OCI-M1 (cell line): ENCODE results near the gene STX7.

Experiments
- DNase-seq: peaks from one replicate; lab custom pipeline; 2025; lab: John Stamatoyannopoulos, UW

STX7 gene

GRCh38 chr6:132506869-132507808 lies 5.8 kb downstream of the STX7 start:
- DNase-seq, result no peak

GRCh38 chr6:132506461-132506860 lies 6.5 kb downstream of the STX7 start:
- no peak for DNase-seq

GRCh38 chr6:132505158-132505557 lies 7.8 kb downstream of the STX7 start:
- DNase-seq, result no peak

- DNase-seq, result no peak
Observed at GRCh38 chr6:132504757-132505156, 8.2 kb downstream of the STX7 start.

GRCh38 chr6:132499757-132500156 lies 13.2 kb downstream of the STX7 start:
- DNase-seq, result no peak

- DNase-seq, result no peak
Observed at GRCh38 chr6:132498638-132499037, 14.3 kb downstream of the STX7 start.

DNA sequence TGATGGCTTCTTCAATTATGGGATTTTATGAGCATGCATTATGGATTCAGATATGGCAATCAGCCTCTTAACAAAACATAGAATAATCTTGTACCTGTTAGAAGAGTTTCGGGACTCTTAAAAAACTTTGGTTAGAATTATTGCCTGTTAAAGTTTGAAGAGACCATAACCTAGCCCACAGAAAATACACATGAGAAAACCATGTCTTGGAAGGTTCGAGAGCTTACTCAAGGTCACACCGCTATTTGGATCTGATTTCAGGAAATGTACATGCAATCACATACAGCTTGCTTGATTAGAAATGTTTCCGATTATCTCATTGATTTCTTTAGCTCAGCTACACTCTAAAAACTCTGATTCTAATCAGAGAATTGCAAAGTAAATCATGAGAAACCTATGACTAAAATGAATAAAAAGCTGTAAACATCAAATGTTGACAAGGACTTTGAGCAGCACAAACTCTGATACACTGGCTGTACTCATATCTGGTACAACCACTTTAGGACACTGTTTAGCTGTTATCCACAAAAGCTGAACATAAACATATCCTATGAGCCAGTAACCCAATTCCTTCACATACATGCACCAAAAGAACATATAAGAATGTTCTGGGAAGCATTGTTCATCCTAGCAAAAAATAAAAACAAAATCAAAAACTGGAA lies 16.3 kb downstream of the STX7 start:
- no peak for DNase-seq

DNA sequence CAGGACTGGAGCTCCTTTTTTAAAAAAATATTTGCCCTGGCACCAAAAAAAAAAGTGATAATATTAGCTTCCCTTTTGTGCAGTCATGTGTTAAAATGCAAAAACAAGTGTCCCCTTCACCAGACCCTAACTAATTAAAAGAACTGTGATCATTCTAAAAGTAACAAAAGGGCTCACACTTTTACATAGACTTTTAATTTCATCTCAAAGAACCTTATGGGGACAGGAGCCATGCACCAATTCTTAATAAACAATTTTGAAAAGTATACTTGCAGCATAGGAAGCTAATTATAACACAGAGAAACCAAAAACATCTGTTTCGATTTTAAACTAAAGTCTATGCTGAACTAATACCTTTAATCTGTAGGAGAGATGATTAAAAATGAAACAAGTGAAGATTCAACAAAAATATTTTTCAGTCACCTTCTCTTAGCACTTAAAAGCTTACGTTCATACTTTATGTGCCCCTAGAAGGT lies 17.3 kb downstream of the STX7 start:
- no peak for DNase-seq

- DNase-seq, result no peak
Observed at GRCh38 chr6:132494954-132495353, 18.0 kb downstream of the STX7 start.

DNA sequence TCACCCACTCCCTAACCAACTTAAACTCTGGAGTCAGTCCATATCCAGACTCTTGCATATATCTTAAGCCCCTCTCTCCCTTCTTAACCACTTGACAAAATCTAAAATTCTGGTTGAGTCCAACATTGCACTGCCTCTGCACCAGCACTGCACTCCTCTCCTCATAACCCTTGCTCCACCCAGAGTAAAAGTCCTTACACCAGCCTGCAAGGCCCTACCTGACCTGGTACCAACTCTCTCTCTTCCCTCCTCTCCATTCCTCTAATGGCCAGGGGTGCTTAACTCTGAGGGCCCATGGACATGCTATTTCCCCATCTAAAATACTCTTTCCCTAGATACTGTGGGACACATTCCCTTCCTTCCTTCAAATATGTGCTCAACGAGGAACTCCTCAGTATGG lies 21.0 kb downstream of the STX7 start:
- DNase-seq, result no peak

DNA sequence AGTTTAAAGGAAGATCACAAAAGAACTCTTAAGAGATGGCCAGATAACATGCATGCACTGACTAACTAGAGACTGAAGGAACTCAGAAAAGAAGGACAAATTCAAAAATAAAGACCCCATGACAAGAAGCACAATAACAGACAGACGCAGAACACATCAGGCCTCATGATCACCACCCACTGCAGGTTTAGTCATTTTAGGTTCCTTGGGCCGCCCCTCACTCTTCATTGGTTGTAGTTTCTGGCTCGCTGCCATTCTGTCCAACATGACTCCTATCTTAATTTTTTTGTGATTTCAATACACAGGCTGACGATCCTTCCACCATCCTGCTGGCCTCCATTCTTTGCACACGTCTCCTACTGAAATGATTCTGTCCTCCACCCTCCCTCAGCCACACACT lies 21.6 kb downstream of the STX7 start:
- no peak for DNase-seq

DNA sequence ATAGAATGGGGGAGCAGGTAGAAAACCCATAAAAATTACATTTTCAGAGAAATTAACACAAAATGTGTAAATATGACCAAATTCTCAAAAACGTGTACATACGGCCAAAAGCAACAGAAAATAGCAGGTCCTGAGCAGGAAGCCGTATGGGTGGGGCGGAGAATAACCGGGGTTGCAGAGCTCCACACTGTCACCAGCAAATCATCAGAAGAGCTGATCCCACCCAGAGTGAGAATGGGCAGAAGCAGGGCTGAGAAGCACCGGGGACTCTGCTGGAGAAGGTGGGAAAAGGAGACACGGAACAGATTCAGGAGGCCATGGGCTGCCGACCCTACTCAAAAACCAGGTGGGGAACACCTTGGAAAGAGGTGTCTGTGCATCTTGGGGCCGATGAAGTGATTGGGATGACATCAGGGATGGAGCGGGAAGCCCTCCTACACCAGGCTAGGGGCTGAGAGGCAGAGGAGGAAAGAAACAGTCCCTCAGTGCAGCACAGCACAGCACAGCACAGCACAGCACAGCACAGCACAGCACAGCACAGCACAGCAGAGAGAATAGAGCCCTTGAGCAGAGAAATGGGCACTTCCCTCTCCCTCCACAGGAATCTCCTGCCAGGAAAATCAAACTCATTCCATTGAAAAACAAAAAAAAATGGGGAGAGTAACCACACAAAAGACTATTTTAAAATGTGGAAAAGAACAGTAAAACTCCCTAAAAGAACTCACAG lies 22.3 kb downstream of the STX7 start:
- no peak for DNase-seq

GRCh38 chr6:132490024-132490423 lies 22.9 kb downstream of the STX7 start:
- DNase-seq, result no peak

DNA sequence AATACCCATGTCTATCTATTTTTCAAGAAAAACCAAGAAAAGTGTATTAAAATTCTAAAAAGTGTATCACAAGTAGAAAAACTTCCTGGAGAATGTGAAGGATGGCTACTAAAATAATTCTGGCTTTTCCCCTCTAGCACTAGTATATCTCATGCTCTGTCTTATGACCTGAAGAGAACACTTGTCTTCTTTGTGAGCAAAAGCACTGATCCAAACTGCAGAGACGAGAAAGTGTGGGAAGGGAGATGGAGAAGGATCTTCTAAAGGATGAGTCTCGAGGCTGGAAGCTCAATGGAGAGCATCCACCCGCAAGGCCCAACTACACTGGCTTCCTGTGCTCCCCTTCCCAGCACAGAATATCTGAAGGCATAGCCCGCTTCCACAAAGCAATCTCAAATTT lies 23.5 kb downstream of the STX7 start:
- no peak for DNase-seq

DNA sequence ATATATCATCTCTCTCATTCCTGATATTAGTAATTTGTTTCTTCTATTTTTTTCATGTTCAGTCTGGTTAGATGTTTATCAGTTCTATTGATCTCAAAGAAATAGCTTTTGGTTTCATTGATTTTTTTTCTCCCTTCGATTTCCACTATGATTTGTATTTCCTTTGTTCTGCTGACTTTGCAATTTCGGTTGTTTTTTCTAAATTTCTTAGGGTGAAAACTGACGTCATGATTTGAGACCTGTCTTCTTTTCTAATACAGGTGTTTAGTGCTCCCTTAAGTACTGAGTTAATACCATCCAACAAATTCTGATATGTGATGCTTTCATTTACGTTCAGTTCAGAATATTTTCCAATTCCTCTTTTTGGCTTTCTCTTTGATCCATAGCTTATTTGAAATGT lies 25.2 kb downstream of the STX7 start:
- no peak for DNase-seq

DNA sequence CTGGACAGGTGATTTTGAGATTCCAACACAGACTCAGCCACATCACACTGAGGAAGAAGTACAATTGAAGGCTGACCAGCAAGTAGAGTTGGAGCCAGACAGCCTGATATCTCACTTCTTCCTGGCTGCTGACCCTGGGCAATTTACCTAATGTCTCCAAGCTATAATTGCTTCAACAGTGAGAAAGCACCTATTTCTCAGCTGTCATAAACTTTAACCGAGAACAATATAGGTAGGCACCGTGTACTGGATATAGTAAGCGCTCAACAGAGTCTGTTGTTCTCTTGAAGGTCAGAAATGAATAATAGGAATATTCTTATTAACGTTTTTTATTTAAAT lies 28.3 kb downstream of the STX7 start:
- peak; percentile 21 for DNase-seq

GRCh38 chr6:132483779-132484679 lies 28.9 kb downstream of the STX7 start:
- peak; percentile 86 for DNase-seq

DNA sequence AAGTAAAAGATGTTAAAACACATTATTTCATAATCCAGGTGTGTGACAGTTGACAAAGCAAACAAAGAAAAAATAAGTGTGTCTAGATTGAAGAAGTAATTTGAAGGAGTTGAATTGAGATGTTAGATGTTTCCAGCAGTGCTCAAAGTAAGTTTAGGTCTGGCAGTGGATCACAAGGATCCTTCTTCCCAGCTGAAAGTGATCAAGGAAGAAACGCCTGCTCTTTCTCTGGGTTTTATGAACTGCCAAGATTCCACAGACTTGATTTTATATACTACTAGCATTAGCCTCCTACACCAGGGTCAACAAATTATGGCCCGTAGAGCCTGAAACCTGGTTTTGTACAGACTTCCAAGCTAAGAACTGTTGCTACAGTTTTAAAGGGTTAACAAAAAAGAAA lies 30.3 kb downstream of the STX7 start:
- DNase-seq, result no peak

- no peak for DNase-seq
Observed at GRCh38 chr6:132481189-132481588, 31.7 kb downstream of the STX7 start.

GRCh38 chr6:132479131-132479530 lies 33.8 kb downstream of the STX7 start:
- peak; percentile 36 for DNase-seq

- DNase-seq, result peak; percentile 36
Observed at GRCh38 chr6:132478674-132479073, 34.2 kb downstream of the STX7 start.

GRCh38 chr6:132478266-132478665 lies 34.6 kb downstream of the STX7 start:
- DNase-seq, result no peak
